ENCODE measurements around the gene GJC2.

Gene GJC2

DNA sequence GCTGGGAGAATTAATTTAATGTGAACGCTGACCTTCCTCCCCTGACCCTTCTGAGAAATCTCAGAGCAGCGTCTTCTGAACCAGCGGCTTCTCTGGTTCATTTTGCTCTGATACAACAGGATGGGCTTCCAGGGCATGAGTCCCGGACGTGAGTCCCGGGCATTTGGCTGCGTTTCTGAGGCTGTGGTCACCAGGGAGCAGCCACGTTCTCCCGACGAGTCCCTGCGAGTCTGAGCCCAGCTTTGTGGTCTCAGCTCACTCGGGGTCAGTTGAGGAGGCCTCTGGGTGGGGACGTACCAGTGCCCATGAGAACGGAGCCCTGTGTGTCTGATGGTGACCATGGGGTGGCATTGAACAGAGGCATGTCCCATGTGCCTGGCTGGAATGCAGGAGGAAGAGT lies 40.5 kb downstream of the GJC2 start:
- DNase-seq (ENCODE audit: low read depth in 3 of 3): no peak

DNA sequence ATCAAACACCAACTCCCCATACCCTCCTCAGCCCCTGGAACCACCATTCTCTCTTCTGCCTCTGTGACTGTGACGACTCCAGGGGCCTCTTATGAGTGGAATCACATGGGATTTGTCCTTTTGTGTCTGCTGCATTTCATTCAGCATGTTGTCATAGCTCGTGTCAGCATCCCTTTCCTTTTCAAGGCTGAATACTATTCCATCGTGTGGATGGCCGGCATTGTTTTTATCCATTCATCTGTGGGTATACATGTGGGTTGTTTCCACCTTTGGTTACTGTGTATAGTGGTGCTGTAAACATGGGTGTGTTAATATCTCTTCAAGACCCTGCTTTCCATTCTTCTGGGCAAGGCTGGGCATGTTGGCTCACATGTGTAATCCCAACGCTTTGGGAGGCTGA lies 41.0 kb downstream of the GJC2 start:
- no peak for DNase-seq (ENCODE audit: low read depth in 3 of 3)

GRCh38 chr1:228194436-228194835 lies 44.7 kb downstream of the GJC2 start:
- no peak for DNase-seq (ENCODE audit: low read depth in 3 of 3)

DNA sequence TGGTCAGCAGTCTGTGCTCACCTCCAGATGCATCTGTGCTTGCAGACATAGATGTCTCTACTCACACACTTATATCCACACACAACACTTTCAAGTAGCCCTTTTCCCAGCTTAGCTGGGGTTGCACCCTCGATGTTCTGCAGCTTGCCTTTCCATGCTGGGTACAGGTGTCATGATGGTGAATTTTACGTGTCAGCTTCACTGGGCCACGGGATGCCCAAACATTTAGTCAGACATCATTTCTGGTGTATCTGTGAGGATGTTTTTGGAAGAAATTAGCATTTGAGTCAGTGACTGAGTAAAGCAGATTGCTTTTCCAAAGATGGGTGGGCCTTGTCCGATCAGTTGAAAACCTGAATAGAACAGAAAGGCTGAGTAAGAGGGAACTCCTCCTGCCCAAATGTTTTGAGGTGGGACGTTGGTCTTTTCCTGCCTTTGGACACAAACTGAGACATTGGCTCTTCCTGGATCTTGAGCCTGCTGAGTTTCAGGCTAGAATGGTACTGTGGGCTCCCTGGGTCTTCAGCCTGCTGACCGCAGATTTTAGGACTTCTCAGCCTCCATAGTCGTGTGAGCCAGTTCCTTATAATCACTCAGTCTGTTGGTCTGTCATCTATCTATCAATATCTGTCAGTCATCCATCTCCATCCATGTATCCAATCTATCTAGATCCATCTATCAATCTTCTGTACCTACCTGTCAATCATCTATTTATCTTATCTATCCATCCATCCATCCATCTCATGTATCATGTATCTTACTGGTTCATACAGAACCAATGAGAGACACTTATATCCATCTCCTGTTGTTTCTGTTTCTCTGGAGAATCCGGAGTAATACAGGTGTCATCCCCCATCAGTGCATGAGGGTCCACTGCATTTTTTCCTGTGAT lies 45.4 kb downstream of the GJC2 start:
- DNase-seq (ENCODE audit: low read depth in 3 of 3): no peak

DNA sequence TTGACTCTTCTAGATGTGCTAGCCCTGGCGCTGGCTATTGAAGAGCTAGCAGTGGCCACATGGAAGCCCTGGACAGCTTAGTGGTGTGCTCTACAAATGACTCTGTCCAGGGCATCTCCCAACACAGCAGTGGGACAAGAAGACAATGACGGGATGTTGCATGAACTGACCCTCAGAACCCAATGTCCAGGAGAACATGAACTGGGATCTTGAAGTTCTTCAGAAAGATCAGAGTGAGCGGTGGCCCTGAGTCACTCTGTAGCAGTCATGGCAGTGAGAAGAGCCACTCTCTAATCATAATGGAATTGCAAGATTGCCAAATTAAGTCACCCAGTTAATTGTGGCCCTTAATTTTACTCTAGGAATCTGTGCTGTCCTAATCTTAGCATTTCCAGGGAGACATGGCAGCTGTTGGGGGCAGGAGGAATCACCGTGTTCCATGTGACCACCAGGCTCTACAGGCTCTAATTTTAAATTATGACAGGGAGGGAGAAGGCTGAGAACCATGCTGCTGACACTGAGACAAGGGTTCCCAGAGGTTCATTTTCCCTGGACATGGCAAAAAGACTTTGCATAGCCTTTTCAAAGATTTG lies 47.9 kb downstream of the GJC2 start:
- DNase-seq (ENCODE audit: low read depth in 3 of 3): no peak

- DNase-seq (ENCODE audit: low read depth in 3 of 3): no peak
Measured at GRCh38 chr1:228198977-228199590, 49.4 kb downstream of the GJC2 start.

GRCh38 chr1:228204958-228205357 lies 55.2 kb downstream of the GJC2 start:
- no peak for DNase-seq (ENCODE audit: low read depth in 3 of 3)

GRCh38 chr1:228205526-228206436 lies 56.1 kb downstream of the GJC2 start:
- no peak for DNase-seq (ENCODE audit: low read depth in 3 of 3)

DNA sequence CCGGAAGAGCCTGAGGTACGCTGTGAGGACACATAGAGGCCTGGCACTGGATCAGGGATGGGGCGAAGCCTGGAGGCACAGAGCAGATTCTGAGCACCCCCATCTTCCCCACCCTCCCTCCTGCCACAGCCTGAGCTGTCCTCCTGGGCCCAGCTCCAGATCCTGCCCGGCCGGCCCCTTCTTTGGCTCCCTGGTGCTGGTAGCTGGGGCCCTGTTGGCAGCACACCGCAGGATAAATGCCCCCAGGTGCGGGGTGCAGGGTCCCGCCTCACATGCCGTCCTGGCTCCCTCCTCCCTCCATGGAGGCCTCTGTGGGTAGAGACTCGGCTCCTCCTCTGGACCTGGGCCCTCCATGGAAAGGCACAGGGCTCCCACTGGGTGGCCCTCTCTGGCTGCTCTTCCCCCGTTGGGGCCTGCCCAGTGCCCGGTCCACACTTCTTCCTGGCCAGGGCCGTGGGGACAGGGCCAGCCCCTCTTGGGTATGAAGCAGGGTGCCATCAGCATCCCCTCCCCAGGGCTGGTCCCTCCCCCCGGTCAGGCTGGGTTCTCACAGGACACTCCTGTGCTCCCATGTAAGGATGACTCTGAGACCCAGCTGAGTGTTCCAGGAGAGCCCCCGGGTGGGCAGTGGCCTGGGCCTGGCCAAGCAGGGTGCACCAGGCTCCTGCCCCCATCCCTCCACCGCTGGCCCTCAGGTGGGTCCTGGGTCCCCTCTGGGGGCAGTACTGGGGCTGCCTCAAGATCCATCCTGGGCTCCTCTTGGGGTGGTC lies 57.0 kb downstream of the GJC2 start:
- DNase-seq (ENCODE audit: low read depth in 3 of 3): no peak

- no peak for DNase-seq (ENCODE audit: low read depth in 3 of 3)
Measured at GRCh38 chr1:228207381-228207810, 57.7 kb downstream of the GJC2 start.

GRCh38 chr1:228207851-228208821 lies 58.4 kb downstream of the GJC2 start, which contains the start of gene OBSCN:
Gene OBSCN, plus strand, starts transcription at chr1:228208044. Its CDS starts 3,740 bp downstream, at chr1:228211784.
- no peak for DNase-seq (ENCODE audit: low read depth in 3 of 3)

- DNase-seq (ENCODE audit: low read depth in 3 of 3): no peak
Measured at GRCh38 chr1:228208831-228209551, 59.3 kb downstream of the GJC2 start.

All from stimulated activated CD4-positive, alpha-beta T cell treated with anti-CD3 and anti-CD28 coated beads, TNF-alpha, amount 100 ng/mL, for 48 hours (primary cell).